ENCODE measurements around the gene ZNF362. TPM values are rescaled to one million over a fixed set of nuclear protein-coding genes. Genes with fewer than 3 reads are reported as not detected.

The ZNF362 gene
- total and polyA plus RNA-seq, 10 of the 15 experiments (the other 5 are each of a cell fraction or from before 2014, with no cell fraction given): 0.74 to 22.8 (median 7.4) TPM

DNA sequence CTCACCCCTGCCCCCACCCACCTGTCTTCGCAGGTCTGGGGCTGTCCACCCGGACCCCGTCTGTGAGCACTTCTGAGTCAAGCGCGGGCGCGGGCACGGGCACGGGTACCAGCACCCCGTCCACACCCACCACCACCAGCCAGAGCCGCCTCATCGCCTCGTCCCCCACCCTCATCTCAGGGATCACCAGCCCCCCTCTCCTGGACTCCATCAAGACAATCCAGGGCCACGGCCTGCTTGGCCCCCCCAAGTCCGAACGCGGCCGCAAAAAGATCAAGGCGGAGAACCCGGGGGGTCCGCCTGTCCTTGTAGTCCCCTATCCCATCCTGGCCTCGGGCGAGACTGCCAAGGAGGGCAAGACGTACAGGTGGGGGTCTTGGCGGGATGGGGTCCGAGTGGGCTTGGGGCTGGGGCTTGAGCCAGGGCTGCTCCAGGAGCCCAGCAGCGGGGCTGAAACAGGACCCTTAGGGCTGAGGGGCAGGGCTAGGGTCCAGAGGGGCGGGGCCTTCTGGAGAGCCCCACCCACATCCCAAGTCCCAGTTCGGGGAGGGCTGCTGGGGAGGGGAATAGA lies 23.9 kb downstream of the ZNF362 start (continued):
- no peak for TF ChIP-seq ZBTB40 (IDR thresholded peaks at IDR 0.05; ENCODE audit: borderline replicate concordance)
- TF ChIP-seq FOS (IDR thresholded peaks at IDR 0.05; ENCODE audit: borderline replicate concordance, extremely low read depth, insufficient read length): no peak
- TF ChIP-seq, protein P1, sequence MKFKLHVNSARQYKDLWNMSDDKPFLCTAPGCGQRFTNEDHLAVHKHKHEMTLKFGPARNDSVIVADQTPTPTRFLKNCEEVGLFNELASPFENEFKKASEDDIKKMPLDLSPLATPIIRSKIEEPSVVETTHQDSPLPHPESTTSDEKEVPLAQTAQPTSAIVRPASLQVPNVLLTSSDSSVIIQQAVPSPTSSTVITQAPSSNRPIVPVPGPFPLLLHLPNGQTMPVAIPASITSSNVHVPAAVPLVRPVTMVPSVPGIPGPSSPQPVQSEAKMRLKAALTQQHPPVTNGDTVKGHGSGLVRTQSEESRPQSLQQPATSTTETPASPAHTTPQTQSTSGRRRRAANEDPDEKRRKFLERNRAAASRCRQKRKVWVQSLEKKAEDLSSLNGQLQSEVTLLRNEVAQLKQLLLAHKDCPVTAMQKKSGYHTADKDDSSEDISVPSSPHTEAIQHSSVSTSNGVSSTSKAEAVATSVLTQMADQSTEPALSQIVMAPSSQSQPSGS (IDR thresholded peaks at IDR 0.05; ENCODE audit: low read length): no peak
- TF ChIP-seq, protein P2, sequence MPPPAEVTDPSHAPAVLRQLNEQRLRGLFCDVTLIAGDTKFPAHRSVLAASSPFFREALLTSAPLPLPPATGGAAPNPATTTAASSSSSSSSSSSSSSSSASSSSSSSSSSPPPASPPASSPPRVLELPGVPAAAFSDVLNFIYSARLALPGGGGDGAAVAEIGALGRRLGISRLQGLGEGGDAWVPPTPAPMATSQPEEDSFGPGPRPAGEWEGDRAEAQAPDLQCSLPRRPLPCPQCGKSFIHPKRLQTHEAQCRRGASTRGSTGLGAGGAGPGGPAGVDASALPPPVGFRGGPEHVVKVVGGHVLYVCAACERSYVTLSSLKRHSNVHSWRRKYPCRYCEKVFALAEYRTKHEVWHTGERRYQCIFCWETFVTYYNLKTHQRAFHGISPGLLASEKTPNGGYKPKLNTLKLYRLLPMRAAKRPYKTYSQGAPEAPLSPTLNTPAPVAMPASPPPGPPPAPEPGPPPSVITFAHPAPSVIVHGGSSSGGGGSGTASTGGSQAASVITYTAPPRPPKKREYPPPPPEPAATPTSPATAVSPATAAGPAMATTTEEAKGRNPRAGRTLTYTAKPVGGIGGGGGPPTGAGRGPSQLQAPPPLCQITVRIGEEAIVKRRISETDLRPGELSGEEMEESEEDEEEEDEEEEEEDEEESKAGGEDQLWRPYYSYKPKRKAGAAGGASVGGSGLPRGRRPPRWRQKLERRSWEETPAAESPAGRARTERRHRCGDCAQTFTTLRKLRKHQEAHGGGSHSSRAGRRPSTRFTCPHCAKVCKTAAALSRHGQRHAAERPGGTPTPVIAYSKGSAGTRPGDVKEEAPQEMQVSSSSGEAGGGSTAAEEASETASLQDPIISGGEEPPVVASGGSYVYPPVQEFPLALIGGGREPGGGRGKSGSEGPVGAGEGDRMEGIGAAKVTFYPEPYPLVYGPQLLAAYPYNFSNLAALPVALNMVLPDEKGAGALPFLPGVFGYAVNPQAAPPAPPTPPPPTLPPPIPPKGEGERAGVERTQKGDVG (CRISPR knock-in tag; IDR thresholded peaks at IDR 0.05): no peak
- no peak for TF ChIP-seq SMARCA5 (IDR thresholded peaks at IDR 0.05)

Data from GM12878 (cell line).